MM.1S (cell line): ENCODE data around the gene TGFB2.

Experiments used
- CTCF ChIP-seq: fragments of 300-600 bp; sonication (generic); IDR thresholded peaks from 2 replicates; pipeline ENCODE4 v1.5.1; 2016; ENCODE audit warnings: antibody characterized with exemption, low read length, mixed read lengths
- EZH2 ChIP-seq: fragments of 300-600 bp; sonication (generic); optimal IDR thresholded peaks from 2 replicates; pipeline ENCODE3; 2017; ENCODE audit warnings: low read depth, mild to moderate bottlenecking, antibody characterized with exemption, low read length, mixed read lengths

- no peak for TF ChIP-seq EZH2
- TF ChIP-seq CTCF = no peak
Observed at GRCh38 chr1:218364028-218364710, 19.0 kb downstream of the TGFB2 start.
